Prostate gland (tissue), 2 donors: ENCODE results near the gene CITED2. TPM values are rescaled to one million over a fixed set of nuclear protein-coding genes. Genes with fewer than 3 reads are reported as not detected.

Experiments
- DNase-seq: peaks from one replicate; pipeline ENCODE4 v3.0.0-alpha.2; 2019; ENCODE audit warnings: low spot score
- H3K27ac ChIP-seq, 2 donors: fragments of 200-600 bp; sonication (generic); 2 replicates each; pipeline ENCODE4 v1.5.1; 2017 to 2019
- H3K27me3 ChIP-seq: fragments of 200-600 bp; sonication (generic); replicated peaks from 2 replicates; pipeline ENCODE4 v1.5.1; 2019; ENCODE audit not compliant: insufficient read depth
- H3K36me3 ChIP-seq, 2 donors: fragments of 200-600 bp; sonication (generic); 1 replicate in 1 of 2; 2 replicates in 1 of 2; pipeline versions ENCODE4 v1.5.1 to v1.8.1; 2017 to 2019
- H3K4me1 ChIP-seq: fragments of 200-600 bp; sonication (generic); replicated peaks from 2 replicates; pipeline ENCODE4 v1.5.1; 2019
- H3K4me3 ChIP-seq, 2 donors: fragments of 200-600 bp; sonication (generic); 2 replicates each; pipeline ENCODE4 v1.5.1; 2017 to 2019
- H3K9me3 ChIP-seq: fragments of 200-600 bp; sonication (generic); 2 replicates; pipeline ENCODE4 v1.5.1; 2017
- POLR2A ChIP-seq: fragments of 450-650 bp; IDR thresholded peaks from one replicate; pipeline ENCODE4 v1.6.1; 2016; ENCODE audit warnings: antibody characterized with exemption, mild to moderate bottlenecking
- POLR2AphosphoS5 ChIP-seq: sonication (generic); formaldehyde crosslinking; IDR thresholded peaks from one replicate; pipeline ENCODE4 v1.6.1; 2017; ENCODE audit warnings: antibody characterized with exemption
- WGBS: methylation state at CpG from one replicate; pipeline ENCODE4 v1.1.5; 2018; 5-methylcytosine and 5-hydroxymethylcytosine counted together
- intact Hi-C: fragments of 100-400 bp; cut with DNase I; formaldehyde crosslinking; loops from one replicate; pipeline ENCODE4 v1.14.2; 2022
- total RNA-seq, 2 donors: library from RNA; depleted of rRNA; stranded (reverse); fragments of >200 nt; gene quantifications; one replicate each; pipeline ENCODE4 v1.1.0, GENCODE V29; 2016
- TF ChIP-seq, protein P1 (sequence below), 4 experiments: fragments of 200-600 bp in 2 of 4; fragments of 450-650 bp in 2 of 4; sonication (generic) in 2 of 4; IDR thresholded peaks; 1 replicate in 3 of 4; 2 replicates in 1 of 4; pipeline ENCODE4 v1.5.1; 2016 to 2019; ENCODE audit warnings: antibody characterized with exemption in 4 of 4, mild to moderate bottlenecking in 2 of 4, moderate library complexity in 2 of 4

The CITED2 gene
- total RNA-seq, 2 donors from 2014 or later: 117 to 149 TPM

DNA sequence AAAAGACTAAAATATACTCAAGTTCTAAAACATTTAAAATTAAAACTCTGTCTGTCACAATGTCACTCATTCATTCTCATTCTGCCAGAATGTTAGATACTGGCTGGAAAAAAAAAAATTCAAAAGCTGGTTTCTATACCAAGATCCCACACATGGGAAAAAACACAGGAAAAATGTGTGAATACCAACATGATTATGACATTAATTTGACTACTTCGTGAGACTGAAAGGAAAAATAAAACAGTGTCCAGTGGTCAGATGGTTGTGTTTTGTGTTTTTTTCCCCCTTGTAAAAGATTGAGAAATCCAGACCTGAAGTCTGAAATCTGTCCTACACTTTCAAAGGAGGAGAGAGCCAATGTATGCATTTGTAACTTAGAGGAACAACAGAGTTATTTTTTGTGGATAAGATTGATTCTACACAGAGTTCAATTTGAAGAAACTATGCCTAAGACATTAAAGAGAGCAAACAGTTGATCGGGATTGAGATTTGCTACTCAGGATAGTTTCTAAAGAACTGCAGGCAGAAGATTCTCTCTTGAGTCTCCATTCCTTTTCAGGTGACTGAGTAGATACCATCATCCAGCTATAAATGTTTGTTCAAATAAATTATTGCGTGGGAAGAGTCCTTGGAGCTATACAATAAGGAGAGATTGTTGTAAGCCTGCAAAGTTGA is 43.5 kb downstream of the CITED2 start:
- Histone ChIP-seq H3K27ac (no peak overlapping the region), H3K4me1 (no peaks in the 10 kb centered on the region), H3K27me3 (no peaks in the 10 kb centered on the region), H3K4me3 (no peak overlapping the region), H3K9me3 (no peaks in the 10 kb centered on the region), H3K36me3 (no peaks in the 10 kb centered on the region)
- intact Hi-C loops: no loop called here
- no peak for DNase-seq
- 39% methylated on average over 3 of the region's 3 CpGs for WGBS
- no peak for TF ChIP-seq POLR2AphosphoS5
- TF ChIP-seq, protein P1, sequence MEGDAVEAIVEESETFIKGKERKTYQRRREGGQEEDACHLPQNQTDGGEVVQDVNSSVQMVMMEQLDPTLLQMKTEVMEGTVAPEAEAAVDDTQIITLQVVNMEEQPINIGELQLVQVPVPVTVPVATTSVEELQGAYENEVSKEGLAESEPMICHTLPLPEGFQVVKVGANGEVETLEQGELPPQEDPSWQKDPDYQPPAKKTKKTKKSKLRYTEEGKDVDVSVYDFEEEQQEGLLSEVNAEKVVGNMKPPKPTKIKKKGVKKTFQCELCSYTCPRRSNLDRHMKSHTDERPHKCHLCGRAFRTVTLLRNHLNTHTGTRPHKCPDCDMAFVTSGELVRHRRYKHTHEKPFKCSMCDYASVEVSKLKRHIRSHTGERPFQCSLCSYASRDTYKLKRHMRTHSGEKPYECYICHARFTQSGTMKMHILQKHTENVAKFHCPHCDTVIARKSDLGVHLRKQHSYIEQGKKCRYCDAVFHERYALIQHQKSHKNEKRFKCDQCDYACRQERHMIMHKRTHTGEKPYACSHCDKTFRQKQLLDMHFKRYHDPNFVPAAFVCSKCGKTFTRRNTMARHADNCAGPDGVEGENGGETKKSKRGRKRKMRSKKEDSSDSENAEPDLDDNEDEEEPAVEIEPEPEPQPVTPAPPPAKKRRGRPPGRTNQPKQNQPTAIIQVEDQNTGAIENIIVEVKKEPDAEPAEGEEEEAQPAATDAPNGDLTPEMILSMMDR (IDR thresholded peaks at IDR 0.05): no peak
- TF ChIP-seq POLR2A: no peak

DNA sequence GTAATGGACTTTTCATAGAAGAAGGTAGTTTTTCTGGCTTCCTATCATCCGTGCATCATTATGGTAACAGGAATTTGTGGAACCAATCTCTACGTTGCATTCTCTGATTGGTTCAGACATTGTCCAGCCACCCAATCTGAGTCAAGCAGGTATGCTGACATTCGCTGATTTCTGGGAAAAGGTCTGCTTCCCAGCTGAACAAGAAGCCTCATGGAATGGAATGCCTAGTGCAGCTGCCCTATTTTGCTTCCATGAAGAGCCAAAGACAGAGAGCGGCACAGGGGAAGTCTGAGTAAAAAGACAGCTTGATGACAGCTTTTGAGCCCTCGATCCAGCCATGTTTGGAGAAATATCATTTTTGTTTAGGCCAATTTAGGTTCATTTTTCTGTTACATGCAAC is 44.1 kb downstream of the CITED2 start:
- DNase-seq: no peak
- Histone ChIP-seq H3K27me3 (no peaks in the 10 kb centered on the region), H3K36me3 (no peaks in the 10 kb centered on the region), H3K9me3 (no peaks in the 10 kb centered on the region), H3K27ac (no peak overlapping the region), H3K4me3 (no peak overlapping the region), H3K4me1 (no peaks in the 10 kb centered on the region)
- WGBS: 89% methylated on average over 5 of the region's 5 CpGs
- no peak for TF ChIP-seq POLR2AphosphoS5
- TF ChIP-seq, protein P1 (IDR thresholded peaks at IDR 0.05): no peak
- intact Hi-C loops: no loop called here

DNA sequence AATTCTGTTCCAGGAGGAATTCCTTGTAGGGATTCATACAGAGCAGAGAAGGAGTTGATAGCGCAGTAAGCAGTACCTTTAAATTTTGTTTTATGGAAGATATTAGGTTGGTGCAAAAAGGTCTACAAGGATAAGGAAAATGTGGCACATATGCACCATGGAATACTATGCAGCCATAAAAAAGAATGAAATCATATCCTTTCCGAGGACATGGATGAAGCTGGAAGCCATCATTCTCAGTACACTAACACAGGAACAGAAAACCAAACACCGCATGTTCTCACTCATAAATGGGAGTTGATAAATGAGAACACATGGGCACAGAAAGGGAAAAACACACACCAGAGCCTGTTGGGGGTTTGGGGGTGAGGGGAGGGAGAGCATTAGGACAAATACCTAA is 45.2 kb downstream of the CITED2 start:
- TF ChIP-seq, protein P1 (IDR thresholded peaks at IDR 0.05): no peak
- TF ChIP-seq POLR2A (no peak), POLR2AphosphoS5 (no peak)
- Histone ChIP-seq H3K36me3 (no peaks in the 10 kb centered on the region), H3K4me1 (no peaks in the 10 kb centered on the region), H3K9me3 (no peaks in the 10 kb centered on the region), H3K27ac (no peak overlapping the region), H3K4me3 (no peak overlapping the region), H3K27me3 (no peaks in the 10 kb centered on the region)
- WGBS: 96% methylated on average over 3 of the region's 3 CpGs
- DNase-seq: no peak
- intact Hi-C loops: no loop called here

DNA sequence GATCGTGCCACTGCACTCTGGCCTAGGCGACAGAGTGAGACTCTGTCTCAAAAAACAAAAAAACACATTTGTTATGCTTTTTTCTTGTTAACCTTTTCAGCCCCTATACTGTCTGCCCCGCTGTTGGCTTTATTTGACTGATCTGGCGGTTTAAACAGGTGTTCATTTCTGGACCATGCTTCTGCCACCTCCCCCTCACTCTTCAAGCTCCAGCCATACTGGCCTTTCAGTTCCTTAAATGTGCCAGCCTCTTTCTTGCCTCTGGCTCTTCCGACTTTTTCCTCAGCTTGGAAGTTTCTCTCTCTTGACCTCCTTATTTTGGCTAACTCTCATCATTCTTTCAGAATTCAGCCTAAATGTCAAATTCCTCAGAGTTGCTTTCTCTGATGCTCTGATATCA is 47.4 kb downstream of the CITED2 start:
- H3K9me3 ChIP-seq: no peaks in the 10 kb centered on the region
- H3K36me3 ChIP-seq: no peaks in the 10 kb centered on the region
- no peak for DNase-seq
- 91% methylated on average over 5 of the region's 5 CpGs for WGBS
- no peaks in the 10 kb centered on the region for H3K4me1 ChIP-seq
- intact Hi-C loops: no loop called here
- TF ChIP-seq POLR2A: no peak
- TF ChIP-seq POLR2AphosphoS5: no peak
- TF ChIP-seq, protein P1 (IDR thresholded peaks at IDR 0.05): no peak
- no peaks in the 10 kb centered on the region for H3K27me3 ChIP-seq
- no peak overlapping the region for H3K27ac ChIP-seq
- H3K4me3 ChIP-seq: no peak overlapping the region

DNA sequence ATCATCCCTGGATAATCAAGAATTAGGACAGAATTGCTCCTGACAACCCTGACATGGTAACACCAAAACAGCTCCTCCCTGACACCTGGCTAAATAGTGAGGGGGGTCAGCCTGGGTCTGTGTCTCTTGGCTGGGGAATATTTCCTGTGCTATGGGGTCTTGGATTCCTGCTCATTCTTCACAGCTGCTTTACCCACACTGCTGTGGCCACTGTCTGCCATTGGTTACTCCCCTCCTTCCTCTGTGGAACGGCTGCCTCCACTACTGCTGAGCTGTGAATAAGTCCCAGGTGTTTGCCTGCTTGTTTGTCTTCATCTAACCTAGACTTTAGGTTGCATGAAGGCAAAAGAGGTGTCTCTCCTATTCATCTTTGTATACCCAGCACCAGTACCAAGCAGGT is 48.8 kb downstream of the CITED2 start:
- intact Hi-C loops: no loop called here
- H3K9me3 ChIP-seq: no peaks in the 10 kb centered on the region
- H3K4me3 ChIP-seq: no peak overlapping the region
- no peak overlapping the region for H3K27ac ChIP-seq
- TF ChIP-seq POLR2AphosphoS5 (no peak), POLR2A (no peak)
- TF ChIP-seq, protein P1 (IDR thresholded peaks at IDR 0.05): no peak
- WGBS: 47% methylated on average over 1 of the region's 1 CpG
- H3K36me3 ChIP-seq: no peaks in the 10 kb centered on the region
- no peaks in the 10 kb centered on the region for H3K4me1 ChIP-seq
- no peaks in the 10 kb centered on the region for H3K27me3 ChIP-seq
- DNase-seq: no peak
